ENCODE results near the gene PTPRN2. TPM values are rescaled to one million over a fixed set of nuclear protein-coding genes. Genes with fewer than 3 reads are reported as not detected.

Gene PTPRN2
- total RNA-seq, 1 donor from 2014 or later: 1.8 TPM

DNA sequence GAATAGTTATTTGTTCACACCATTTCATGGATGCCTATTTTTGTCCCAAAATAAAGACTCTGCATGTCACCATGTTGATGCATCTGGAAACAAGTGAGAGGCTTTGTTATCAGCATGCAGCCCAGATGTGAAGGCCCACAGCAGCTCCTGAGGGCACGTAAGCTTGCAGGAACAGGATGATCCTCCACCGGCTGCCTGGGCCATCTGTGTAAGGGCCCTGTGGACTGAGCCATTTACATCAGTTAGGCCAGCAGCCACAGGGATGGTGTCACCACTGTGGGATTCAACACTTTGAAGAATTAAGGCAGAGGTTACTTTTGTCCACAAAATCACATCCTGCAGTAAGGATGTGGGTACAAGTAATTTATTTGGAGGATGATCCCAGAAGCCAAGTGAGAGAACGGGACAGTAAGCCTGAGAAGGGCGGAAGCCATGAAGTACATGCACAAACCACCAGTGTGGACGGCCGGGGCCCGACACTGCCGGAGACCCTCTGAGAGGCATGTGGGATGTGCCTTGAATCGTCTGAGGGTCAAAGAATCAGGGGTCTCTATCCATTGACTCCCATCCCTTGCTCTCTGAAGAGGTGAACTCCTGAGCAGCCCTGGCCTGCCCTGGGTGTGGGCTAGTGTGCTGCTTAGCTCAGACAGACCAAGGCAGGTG, 641.1 kb downstream of the PTPRN2 start:
- DNase-seq (no peak), ATAC-seq (ENCODE audit: low read depth) (no peak)
- ChIA-PET CTCF (no interaction called here), POLR2A (no interaction called here)
- Mint-ChIP-seq H3K27ac (no peak overlapping the region), H3K27me3 (no peaks in the 10 kb centered on the region), H3K36me3 (ENCODE audit: low read depth) (no peaks in the 10 kb centered on the region), H3K9me3 (peaks cover 7% of the 10 kb centered on the region), H3K4me3 (no peak overlapping the region), H3K4me1 (no peaks in the 10 kb centered on the region)
- TF ChIP-seq, protein P1, sequence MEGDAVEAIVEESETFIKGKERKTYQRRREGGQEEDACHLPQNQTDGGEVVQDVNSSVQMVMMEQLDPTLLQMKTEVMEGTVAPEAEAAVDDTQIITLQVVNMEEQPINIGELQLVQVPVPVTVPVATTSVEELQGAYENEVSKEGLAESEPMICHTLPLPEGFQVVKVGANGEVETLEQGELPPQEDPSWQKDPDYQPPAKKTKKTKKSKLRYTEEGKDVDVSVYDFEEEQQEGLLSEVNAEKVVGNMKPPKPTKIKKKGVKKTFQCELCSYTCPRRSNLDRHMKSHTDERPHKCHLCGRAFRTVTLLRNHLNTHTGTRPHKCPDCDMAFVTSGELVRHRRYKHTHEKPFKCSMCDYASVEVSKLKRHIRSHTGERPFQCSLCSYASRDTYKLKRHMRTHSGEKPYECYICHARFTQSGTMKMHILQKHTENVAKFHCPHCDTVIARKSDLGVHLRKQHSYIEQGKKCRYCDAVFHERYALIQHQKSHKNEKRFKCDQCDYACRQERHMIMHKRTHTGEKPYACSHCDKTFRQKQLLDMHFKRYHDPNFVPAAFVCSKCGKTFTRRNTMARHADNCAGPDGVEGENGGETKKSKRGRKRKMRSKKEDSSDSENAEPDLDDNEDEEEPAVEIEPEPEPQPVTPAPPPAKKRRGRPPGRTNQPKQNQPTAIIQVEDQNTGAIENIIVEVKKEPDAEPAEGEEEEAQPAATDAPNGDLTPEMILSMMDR (IDR thresholded peaks at IDR 0.05): no peak
- intact Hi-C loops (cut with micrococcal nuclease): no loop called here

DNA sequence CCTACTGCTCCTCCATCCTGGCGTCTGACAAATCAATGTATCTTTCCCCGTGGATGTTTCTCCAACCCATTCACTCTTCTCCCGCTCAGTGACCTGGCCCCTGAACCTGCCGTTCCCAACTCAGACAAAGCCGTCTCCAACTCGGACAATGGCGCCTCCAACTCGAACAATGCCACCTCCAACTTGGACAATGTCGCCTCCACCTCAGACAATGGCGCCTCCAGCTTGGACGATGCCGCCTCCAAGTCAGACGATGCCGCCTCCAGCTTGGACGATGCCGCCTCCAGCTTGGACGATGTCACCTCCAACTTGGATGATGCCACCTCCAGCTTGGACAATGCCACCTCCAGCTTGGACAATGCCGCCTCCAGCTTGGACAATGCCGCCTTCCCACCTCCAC, 642.2 kb downstream of the PTPRN2 start:
- Mint-ChIP-seq H3K27ac (no peak overlapping the region), H3K9me3 (peaks cover 14% of the 10 kb centered on the region), H3K4me3 (no peak overlapping the region), H3K36me3 (ENCODE audit: low read depth) (no peaks in the 10 kb centered on the region), H3K4me1 (no peaks in the 10 kb centered on the region), H3K27me3 (no peaks in the 10 kb centered on the region)
- intact Hi-C loops (cut with micrococcal nuclease): no loop called here
- ATAC-seq (ENCODE audit: low read depth): no peak
- no peak for DNase-seq
- ChIA-PET POLR2A (no interaction called here), CTCF (no interaction called here)
- TF ChIP-seq, protein P1 (IDR thresholded peaks at IDR 0.05): no peak

DNA sequence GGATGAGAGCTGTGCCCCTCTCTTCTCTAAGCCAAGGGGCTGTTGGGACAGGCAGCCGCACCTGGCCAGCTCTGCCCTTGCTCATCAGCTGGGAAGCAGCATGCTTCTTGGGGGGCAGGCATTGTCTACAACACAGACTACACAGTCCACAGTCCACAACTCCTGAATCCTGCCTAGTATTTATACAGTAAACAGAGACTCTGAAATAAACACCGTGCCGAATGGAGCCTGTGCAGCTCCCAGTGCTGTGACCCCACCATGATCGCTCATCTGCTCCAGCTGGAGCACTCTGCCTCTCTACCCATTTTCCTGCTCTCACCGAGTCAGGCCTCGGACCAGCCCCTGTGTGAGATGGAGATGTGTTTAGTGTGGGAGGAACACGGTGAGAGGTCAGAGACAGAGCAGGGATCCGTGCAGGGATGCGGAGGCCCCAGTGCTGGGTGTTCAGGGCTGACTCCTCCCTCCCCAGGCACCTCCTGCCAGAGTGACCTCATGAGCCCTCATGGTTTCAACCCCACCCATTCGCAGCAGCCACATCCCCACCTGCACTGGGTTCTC, 642.8 kb downstream of the PTPRN2 start:
- CTCF ChIA-PET: no interaction called here
- no peak for ATAC-seq (ENCODE audit: low read depth)
- Mint-ChIP-seq H3K4me3 (no peak overlapping the region), H3K27ac (no peak overlapping the region), H3K36me3 (ENCODE audit: low read depth) (no peaks in the 10 kb centered on the region), H3K27me3 (no peaks in the 10 kb centered on the region), H3K9me3 (peaks cover 15% of the 10 kb centered on the region), H3K4me1 (no peaks in the 10 kb centered on the region)
- intact Hi-C loops (cut with micrococcal nuclease): no loop called here
- POLR2A ChIA-PET: no interaction called here
- no peak for DNase-seq
- TF ChIP-seq, protein P1 (IDR thresholded peaks at IDR 0.05): no peak

DNA sequence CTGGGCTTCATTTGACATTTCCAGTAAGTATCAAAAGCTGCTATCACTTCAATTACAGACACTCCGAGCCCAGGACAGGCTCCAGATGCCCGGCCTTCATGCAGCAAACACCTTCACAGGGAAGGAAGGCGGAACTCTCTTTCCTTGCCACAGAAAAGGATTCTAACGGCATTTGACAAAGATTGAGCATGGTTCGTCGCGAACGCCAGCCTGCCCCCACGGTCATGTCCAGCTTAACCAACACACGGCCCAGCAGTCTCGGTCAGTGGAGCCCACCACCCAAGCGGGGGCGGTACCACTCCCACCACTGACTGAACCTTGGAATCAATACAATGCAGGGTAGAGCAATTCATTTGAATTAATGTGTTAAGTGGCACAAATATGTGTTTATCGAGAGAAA, 643.6 kb downstream of the PTPRN2 start:
- ChIA-PET POLR2A (no interaction called here), CTCF (no interaction called here)
- Mint-ChIP-seq H3K4me1 (no peaks in the 10 kb centered on the region), H3K27ac (no peak overlapping the region), H3K4me3 (no peak overlapping the region), H3K36me3 (ENCODE audit: low read depth) (no peaks in the 10 kb centered on the region), H3K27me3 (no peaks in the 10 kb centered on the region), H3K9me3 (peaks cover 15% of the 10 kb centered on the region)
- DNase-seq (no peak), ATAC-seq (ENCODE audit: low read depth) (no peak)
- intact Hi-C loops (cut with micrococcal nuclease): no loop called here
- TF ChIP-seq, protein P1 (IDR thresholded peaks at IDR 0.05): no peak

DNA sequence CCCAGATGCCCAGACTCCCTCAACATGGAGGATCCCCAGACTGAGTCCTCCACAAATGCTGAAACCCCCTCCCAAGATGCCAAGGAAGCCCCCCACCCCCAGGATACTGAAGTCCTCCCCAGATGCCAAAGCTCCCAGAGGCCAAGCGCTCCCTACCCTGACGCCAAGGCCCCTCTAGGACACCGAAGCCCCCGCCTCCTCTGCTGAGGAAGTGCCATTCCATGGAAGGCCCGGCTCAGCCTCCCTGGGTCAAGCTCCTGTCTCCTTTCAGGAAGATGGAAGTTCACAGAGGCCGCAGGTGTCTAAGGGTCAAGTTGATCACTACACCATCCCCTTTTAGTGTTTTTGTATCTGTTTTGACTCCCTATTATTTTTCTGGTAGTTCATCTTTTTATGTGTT, 644.1 kb downstream of the PTPRN2 start:
- no peaks in the 10 kb centered on the region for H3K27me3 Mint-ChIP-seq

More for the DNA sequence above, 644.1 kb downstream of the PTPRN2 start:
- ChIA-PET POLR2A (no interaction called here), CTCF (no interaction called here)
- Mint-ChIP-seq H3K4me1 (no peaks in the 10 kb centered on the region), H3K36me3 (ENCODE audit: low read depth) (no peaks in the 10 kb centered on the region), H3K9me3 (peaks cover 15% of the 10 kb centered on the region), H3K27ac (no peak overlapping the region), H3K4me3 (no peak overlapping the region)
- no peak for DNase-seq
- ATAC-seq (ENCODE audit: low read depth): no peak
- TF ChIP-seq, protein P1 (IDR thresholded peaks at IDR 0.05): no peak
- intact Hi-C loops (cut with micrococcal nuclease): no loop called here
